ENCODE results near the gene PHC2.
A peak's percentile ranks its signal among the peaks of the same experiment; 100 is the strongest.

The PHC2 gene

GRCh38 chr1:33366762-33367484, 64.0 kb downstream of the PHC2 start:
- DNase-seq = no peak

GRCh38 chr1:33365560-33365997, 65.3 kb downstream of the PHC2 start:
- no peak for DNase-seq

DNA sequence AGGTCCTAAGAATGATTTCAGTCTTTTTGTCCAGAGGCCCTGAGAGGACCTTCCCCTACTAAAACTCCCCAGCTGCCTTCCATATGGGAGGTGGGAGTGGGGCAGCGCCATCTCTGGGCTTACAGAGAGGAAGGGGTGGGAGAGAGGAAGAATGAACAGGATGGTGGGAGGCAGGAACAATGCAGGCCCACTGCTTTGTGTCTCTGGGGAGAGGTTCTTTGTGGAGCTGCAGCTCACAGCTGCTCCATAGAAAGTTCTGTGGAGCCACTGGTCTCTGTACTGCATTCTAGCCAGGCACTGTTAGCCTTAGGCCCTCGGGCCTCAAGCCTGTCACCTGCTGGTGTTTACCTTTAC, 66.4 kb downstream of the PHC2 start:
- no peak for DNase-seq

DNA sequence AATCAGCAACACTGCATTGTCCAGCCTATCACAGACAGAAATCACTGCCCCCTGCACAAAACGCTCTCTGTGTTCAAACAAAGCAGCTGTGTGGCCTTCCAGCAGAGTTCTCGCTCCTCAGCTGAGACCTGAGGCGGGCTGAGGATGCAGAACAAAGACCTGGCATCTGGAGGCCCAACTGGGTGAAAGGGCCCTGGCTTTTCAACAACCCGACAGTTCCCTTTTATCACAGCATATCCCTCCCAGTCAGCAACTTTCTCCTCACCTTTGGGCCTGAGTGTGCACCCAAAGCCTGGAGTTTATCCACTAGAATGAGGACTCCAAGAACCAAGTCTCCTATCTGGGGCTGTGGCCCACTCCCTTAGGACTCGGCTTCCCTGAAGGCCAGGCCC, 67.4 kb downstream of the PHC2 start:
- no peak for DNase-seq

GRCh38 chr1:33363021-33363420, 67.9 kb downstream of the PHC2 start:
- no peak for DNase-seq

- DNase-seq = no peak
Observed at GRCh38 chr1:33361532-33362235, 69.2 kb downstream of the PHC2 start.

- no peak for DNase-seq
Observed at GRCh38 chr1:33360367-33360766, 70.5 kb downstream of the PHC2 start.

DNA sequence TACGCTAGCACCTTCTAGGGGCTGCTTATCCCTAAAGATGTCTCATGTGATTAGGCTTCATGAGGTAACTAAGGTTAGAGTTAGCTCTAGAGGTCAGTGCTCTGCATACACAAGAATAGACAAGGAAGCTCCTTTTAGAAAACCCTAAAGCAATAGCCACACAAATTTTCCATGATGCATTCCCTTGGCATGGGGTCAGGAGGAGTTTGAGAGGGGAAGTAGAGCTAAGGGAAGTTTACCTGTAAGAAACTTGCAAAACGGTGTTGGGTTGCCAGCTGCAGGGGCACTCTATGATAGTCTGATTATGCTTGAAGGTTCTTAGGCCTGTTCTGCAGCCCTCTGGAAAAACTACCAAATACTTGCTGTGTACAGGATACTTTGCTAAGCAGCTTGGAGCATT, 71.0 kb downstream of the PHC2 start:
- no peak for DNase-seq

GRCh38 chr1:33358795-33359503, 71.9 kb downstream of the PHC2 start:
- no peak for DNase-seq

DNA sequence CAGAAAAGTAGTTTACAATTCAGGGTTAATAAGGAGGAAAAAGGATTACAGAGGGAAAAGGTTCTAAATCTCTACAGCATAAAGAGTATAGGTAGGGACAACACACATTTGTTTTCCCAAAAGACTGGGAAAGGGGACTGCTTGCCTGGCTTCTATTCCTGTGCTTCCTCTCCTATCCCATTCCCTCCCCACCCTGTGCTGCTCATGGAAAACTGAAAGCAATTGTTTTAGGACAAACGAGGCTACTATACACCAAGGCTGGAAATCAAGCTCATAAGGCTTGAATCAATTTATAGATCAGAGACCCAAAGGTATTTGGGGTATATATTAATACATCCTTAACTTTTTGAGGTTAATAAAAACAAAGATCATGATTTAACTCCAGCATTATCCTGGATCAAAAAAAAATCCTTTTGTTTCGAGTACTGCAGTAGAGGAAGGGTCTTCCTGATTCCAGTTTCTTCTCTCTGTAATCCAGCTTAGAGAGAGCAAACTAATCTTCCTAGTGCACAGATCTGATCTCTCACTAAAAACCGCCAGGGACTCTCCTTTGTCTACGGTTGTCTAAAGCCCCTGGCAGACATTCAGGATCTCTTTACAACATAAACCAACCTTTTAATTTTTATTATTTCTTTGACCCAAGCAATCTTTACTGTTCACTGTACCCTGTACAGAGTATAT, 72.6 kb downstream of the PHC2 start:
- no peak for DNase-seq

- no peak for DNase-seq
Observed at GRCh38 chr1:33357099-33357498, 73.8 kb downstream of the PHC2 start.

DNA sequence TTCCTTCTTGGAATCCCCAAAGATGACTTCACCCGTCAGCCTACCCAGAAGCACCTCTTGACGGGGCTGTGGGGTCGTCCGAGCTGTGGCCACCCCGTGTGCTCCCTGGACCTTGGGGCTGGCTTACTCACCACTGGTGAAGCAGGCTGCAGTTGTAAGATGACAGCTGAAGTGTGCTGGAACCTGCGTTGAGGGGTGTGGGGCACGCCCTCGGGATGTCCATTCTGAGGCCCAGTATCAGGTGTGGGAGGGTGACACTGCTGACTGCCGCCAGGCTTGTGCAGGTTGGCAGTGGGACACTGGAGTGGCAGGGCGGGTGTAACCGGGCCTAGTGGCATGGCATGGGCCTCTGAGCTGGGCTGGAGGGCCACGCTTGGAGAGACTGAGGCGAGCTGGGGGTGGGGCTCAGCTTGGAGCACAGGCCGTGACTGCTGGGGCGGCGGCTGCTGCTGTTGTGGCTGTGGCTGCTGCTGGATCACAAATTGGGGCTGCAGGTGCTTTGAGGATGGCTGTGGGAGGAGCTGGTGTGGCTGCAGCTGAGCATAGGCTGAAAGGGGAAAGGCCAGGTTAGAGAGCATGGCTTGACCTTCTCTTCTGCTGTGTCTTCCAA, 76.1 kb downstream of the PHC2 start:
- no peak for DNase-seq

DNA sequence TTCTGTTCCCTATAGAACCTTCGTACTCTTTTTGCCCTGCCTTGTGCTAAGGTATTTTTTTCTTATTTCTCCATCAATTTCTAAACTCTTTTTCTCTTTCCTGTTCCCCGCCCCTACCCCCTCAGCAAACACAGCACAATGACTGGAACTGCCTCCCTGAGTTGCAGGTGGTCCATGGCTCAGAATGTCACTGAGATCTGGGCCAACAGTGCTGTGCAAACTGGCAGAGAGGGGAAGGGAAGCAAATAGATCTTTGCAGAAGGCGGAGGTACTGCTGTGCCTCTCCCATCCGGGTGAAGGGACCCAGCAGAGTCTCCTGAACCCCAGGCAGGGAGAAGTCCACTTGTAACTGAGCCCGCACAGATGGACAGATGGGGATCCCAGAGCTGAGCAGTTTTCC, 77.4 kb downstream of the PHC2 start:
- no peak for DNase-seq

DNA sequence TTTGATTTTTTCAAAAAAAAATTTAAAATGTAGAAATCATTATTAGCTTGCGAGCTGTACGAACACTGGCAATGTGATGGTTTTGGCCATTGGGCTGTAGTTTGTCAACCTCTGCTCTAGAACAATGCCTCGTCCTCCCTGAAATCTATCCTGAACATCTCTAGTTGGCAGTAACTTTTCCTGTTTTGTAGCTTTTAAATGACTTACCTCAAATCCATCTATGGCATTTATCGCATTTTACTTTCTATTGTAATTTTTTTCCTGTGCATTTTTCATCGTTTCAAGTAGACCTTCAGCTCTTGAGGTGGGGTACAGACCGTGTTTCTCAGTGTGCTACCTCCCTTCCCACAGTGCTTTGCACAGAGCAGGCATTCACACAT, 79.6 kb downstream of the PHC2 start:
- no peak for DNase-seq

DNA sequence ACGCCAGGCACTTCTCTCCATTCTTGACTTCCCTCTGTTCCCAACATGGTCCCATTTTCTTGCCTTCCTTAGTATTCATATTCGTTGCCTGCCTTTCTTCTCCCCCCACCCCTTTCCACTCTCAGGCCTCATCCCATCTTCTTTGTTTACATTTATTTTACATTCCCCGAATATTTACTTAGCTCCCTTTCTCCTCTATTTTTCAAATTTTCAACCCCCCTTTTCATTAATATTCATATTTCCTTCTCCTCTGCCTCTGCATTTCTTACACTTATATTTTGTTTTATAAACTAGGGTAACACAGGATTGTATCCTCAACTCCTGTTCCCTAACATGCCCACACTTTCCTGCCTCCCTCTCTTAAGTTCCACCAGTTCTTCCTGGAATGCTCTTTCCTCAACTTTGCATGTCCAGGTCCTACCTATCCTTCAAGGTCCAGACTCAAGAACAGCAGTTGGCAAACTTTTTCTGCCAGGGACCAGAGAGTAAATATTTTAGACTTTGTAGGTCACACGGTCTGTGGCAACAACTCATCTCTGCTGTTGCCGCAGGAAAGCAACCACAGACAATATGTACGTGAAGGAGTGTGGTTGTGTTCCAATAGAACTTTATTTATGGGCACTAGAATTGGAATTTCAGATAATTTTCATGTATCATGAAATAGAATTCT, 80.1 kb downstream of the PHC2 start:
- DNase-seq = no peak

DNA sequence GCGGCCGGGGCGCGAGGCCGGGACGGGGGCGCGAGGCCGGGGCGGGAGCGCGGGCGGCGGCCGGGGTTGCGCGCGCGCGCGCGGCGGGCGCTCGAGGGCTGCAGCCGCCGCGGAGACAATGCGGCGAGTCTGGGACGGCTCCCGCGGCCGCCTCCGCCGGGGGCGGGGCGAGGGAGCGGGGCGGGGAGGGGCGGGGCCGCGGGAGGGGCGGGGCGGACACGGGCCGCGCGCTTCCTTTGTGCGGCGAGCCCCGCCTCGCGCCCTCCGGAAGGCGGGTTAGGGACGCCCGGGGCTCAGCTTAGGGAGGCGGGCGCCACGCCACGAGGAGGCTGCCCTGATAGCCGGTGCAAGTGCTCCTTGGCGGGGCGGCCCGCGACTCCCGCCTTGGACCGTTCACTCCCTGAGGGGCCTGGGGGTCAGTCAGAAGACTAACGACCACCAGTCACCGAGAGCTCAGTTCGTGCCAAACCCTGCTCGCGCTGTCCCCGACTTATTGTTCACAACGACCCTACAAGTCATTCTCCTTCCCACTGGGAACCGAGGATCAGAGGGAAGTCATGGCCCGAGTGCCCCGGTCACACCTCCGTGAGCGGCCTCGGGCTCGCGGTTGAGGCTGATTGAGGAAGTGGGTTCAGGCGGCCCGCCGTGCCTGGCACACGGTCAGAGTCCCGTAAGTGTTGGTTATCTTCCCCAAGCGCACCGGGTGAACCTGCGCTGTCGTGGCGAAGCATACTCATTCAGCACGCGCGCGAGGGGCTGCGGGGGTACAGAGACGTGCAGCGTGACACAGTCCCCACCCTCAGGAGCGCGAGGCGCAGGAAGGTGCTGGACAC, 80.9 kb downstream of the PHC2 start:
- peak; percentile 71 for DNase-seq

DNA sequence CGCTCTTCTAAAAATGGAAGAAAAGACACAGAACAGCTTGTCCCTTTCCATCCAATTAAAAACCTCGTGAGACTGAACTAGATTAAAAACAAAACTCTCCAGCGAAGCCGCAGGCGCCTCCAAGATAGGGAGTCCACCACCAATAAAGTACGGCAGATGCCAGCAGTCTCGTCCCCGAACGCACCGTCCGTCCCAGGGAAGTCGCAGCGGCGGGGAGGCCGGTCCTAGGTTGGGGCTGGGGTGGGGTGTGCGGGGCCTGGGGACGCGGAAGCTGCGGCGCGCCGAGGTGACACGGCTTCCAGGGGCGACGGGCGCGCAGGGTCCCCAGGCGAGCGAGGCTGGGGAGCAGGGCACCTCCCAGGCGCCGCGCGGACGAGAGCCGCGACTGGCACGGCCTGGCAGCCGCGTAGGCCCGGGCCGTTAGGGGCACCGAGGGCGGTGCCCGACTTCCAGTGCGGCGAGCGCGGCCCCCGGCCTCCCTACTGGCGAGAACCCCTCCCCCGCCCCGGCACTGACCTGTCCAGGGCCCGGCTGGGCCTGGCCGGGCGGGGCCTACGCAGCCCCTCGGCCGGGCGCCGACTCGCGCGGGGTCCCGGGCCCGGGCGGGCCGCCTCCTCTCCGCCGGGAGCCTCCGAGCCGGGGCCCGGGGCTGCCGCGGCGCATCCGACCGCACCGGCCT, 81.7 kb downstream of the PHC2 start:
- DNase-seq = peak; percentile 24

- no peak for DNase-seq
Observed at GRCh38 chr1:33348676-33349080, 82.2 kb downstream of the PHC2 start.

DNA sequence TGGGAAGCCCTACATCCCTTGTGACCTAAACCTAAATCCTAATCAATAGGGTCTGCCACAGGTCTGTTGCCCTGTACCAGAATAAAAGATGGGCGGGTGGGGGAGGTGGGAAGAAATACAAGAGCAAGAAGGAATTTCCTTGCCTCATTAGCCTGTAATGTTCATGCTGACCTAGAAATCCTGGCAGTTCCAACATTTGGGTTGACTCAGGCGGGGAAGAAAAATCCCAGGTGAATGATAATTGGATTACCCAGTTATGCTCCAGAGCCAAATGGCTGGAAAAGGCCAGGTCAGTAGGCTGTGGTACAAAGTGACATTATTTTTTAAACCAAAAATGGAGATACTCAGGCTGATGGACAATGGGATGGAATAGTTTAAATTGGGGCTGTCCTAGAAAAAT, 82.7 kb downstream of the PHC2 start:
- no peak for DNase-seq

DNA sequence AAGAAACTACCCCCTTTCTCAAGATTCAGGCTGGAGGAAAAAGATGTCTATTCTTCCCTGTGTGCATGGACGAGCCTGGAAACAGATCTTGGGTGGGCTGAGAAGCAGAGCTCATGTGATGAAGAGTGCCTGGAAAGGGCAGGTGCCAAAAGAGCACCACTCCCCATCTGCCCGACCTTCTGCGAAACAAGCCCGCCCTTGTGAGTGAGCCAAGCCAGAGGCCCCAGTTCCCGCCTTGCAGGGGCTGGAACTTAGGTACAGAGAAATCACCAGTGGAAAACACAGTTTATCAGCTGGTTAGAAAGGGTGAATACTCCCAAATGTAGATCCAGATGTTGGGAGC, 83.3 kb downstream of the PHC2 start:
- DNase-seq = no peak
